22Rv1 (cell line): Measurements from ENCODE around the gene MAST4.

Source experiments
- ZFX ChIP-seq: fragments of 450-650 bp; IDR thresholded peaks from 2 replicates; pipeline ENCODE4 v1.6.1; 2017; ENCODE audit warnings: antibody characterized with exemption, borderline replicate concordance
- TF ChIP-seq, protein P1 (sequence below): fragments of 450-650 bp; IDR thresholded peaks from 2 replicates; pipeline ENCODE4 v1.5.1; 2017; ENCODE audit warnings: mild to moderate bottlenecking

DNA sequence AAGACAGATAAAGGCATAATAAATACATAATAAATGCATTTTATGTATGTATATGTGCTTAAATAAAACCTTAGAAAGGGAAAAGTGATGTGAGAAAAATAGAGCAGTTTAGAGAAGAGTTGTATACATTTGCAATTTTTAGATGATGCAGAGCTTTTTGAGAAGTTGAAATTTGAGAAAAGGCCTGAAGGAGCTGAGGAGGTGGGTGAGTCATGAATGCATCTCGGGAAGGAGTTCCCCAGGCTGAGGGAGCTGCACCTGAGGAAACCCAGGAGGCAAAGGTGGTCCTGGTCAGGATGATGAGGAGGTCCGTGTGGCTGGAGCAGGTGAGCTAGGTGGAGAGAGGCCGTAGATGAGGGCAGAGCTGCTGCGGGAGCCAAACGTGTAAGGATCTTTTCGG, 617.8 kb downstream of the MAST4 start:
- TF ChIP-seq, protein P1, sequence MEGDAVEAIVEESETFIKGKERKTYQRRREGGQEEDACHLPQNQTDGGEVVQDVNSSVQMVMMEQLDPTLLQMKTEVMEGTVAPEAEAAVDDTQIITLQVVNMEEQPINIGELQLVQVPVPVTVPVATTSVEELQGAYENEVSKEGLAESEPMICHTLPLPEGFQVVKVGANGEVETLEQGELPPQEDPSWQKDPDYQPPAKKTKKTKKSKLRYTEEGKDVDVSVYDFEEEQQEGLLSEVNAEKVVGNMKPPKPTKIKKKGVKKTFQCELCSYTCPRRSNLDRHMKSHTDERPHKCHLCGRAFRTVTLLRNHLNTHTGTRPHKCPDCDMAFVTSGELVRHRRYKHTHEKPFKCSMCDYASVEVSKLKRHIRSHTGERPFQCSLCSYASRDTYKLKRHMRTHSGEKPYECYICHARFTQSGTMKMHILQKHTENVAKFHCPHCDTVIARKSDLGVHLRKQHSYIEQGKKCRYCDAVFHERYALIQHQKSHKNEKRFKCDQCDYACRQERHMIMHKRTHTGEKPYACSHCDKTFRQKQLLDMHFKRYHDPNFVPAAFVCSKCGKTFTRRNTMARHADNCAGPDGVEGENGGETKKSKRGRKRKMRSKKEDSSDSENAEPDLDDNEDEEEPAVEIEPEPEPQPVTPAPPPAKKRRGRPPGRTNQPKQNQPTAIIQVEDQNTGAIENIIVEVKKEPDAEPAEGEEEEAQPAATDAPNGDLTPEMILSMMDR: no peak
- no peak for TF ChIP-seq ZFX
